ENCODE measurements around the gene PITPNC1. TPM values are rescaled to one million over a fixed set of nuclear protein-coding genes. Genes with fewer than 3 reads are reported as not detected.
"Not testable (repeated sequence)": the region's sequence is repeated elsewhere in the genome, so short reads cannot be mapped to it uniquely, and the experiment has no call there.

PITPNC1 gene
- total RNA-seq, 1 donor from 2014 or later = 28.7 TPM

- Histone ChIP-seq H3K27me3 (ENCODE audit: control insufficient read depth, insufficient read depth, low read length) (no peaks in the 10 kb centered on the region), H3K4me3 (ENCODE audit: low read depth, low read length) (no peak overlapping the region), H3K36me3 (ENCODE audit: control insufficient read depth, insufficient read depth, low read length) (no peaks in the 10 kb centered on the region)
- peak; percentile 96 for TF ChIP-seq CTCF (IDR thresholded peaks at IDR 0.05; ENCODE audit: insufficient read depth, low read length, severe bottlenecking)
- DNase-seq (ENCODE audit: low read depth) = peak; percentile 62
- peak; percentile 75 for FAIRE-seq
These were observed 98.3 kb downstream of the PITPNC1 start for GRCh38 chr17:67475161-67475937.

- FAIRE-seq (no peak), DNase-seq (ENCODE audit: low read depth) (no peak)
- TF ChIP-seq CTCF (IDR thresholded peaks at IDR 0.05; ENCODE audit: insufficient read depth, low read length, severe bottlenecking) = no peak
- no peaks in the 10 kb centered on the region for H3K36me3 ChIP-seq (ENCODE audit: control insufficient read depth, insufficient read depth, low read length)
- no peaks in the 10 kb centered on the region for H3K27me3 ChIP-seq (ENCODE audit: control insufficient read depth, insufficient read depth, low read length)
- H3K4me3 ChIP-seq (ENCODE audit: low read depth, low read length) = no peak overlapping the region
These were observed 99.8 kb downstream of the PITPNC1 start for GRCh38 chr17:67476787-67477335.

- H3K36me3 ChIP-seq (ENCODE audit: control insufficient read depth, insufficient read depth, low read length) = no peaks in the 10 kb centered on the region
- no peak overlapping the region for H3K4me3 ChIP-seq (ENCODE audit: low read depth, low read length)
- TF ChIP-seq CTCF (IDR thresholded peaks at IDR 0.05; ENCODE audit: insufficient read depth, low read length, severe bottlenecking) = no peak
- FAIRE-seq (no peak), DNase-seq (ENCODE audit: low read depth) (peak; percentile 85)
- no peaks in the 10 kb centered on the region for H3K27me3 ChIP-seq (ENCODE audit: control insufficient read depth, insufficient read depth, low read length)
These were observed 100.6 kb downstream of the PITPNC1 start for GRCh38 chr17:67477687-67478086.

- Histone ChIP-seq H3K4me3 (ENCODE audit: low read depth, low read length) (no peak overlapping the region), H3K36me3 (ENCODE audit: control insufficient read depth, insufficient read depth, low read length) (no peaks in the 10 kb centered on the region), H3K27me3 (ENCODE audit: control insufficient read depth, insufficient read depth, low read length) (no peaks in the 10 kb centered on the region)
- TF ChIP-seq CTCF (IDR thresholded peaks at IDR 0.05; ENCODE audit: insufficient read depth, low read length, severe bottlenecking) = no peak
- no peak for FAIRE-seq
- no peak for DNase-seq (ENCODE audit: low read depth)
These were observed 101.4 kb downstream of the PITPNC1 start for GRCh38 chr17:67478401-67479041.

GRCh38 chr17:67479148-67479547 lies 102.1 kb downstream of the PITPNC1 start:
- Histone ChIP-seq H3K27me3 (ENCODE audit: control insufficient read depth, insufficient read depth, low read length) (no peaks in the 10 kb centered on the region), H3K4me3 (ENCODE audit: low read depth, low read length) (no peak overlapping the region), H3K36me3 (ENCODE audit: control insufficient read depth, insufficient read depth, low read length) (no peaks in the 10 kb centered on the region)
- no peak for TF ChIP-seq CTCF (IDR thresholded peaks at IDR 0.05; ENCODE audit: insufficient read depth, low read length, severe bottlenecking)
- FAIRE-seq = no peak
- DNase-seq (ENCODE audit: low read depth) = no peak

GRCh38 chr17:67480959-67481358 lies 103.9 kb downstream of the PITPNC1 start:
- not testable (repeated sequence) for H3K36me3 ChIP-seq (ENCODE audit: control insufficient read depth, insufficient read depth, low read length); H3K27me3 ChIP-seq (ENCODE audit: control insufficient read depth, insufficient read depth, low read length); H3K4me3 ChIP-seq (ENCODE audit: low read depth, low read length); FAIRE-seq; DNase-seq (ENCODE audit: low read depth)
